ENCODE results near the gene RAMP1.

RAMP1 gene

GRCh38 chr2:237882510-237883481, 23.4 kb downstream of the RAMP1 start:
- H3K4me3 ChIP-seq (ENCODE audit: low read depth, low read length), result no peak overlapping the region
- no peak for DNase-seq (ENCODE audit: low read depth)
- no peak for TF ChIP-seq CTCF (IDR thresholded peaks at IDR 0.05; ENCODE audit: insufficient read depth, low read depth, low read length, missing control alignments)

GRCh38 chr2:237883951-237884446, 24.6 kb downstream of the RAMP1 start:
- no peak overlapping the region for H3K4me3 ChIP-seq (ENCODE audit: low read depth, low read length)
- TF ChIP-seq CTCF (IDR thresholded peaks at IDR 0.05; ENCODE audit: insufficient read depth, low read depth, low read length, missing control alignments), result no peak
- no peak for DNase-seq (ENCODE audit: low read depth)

GRCh38 chr2:237884681-237885080, 25.3 kb downstream of the RAMP1 start:
- no peak overlapping the region for H3K4me3 ChIP-seq (ENCODE audit: low read depth, low read length)
- no peak for DNase-seq (ENCODE audit: low read depth)
- no peak for TF ChIP-seq CTCF (IDR thresholded peaks at IDR 0.05; ENCODE audit: insufficient read depth, low read depth, low read length, missing control alignments)

- no peak for DNase-seq (ENCODE audit: low read depth)
- no peak for TF ChIP-seq CTCF (IDR thresholded peaks at IDR 0.05; ENCODE audit: insufficient read depth, low read depth, low read length, missing control alignments)
- no peak overlapping the region for H3K4me3 ChIP-seq (ENCODE audit: low read depth, low read length)
Measured at GRCh38 chr2:237885111-237885930, 25.9 kb downstream of the RAMP1 start.

- no peak overlapping the region for H3K4me3 ChIP-seq (ENCODE audit: low read depth, low read length)
- DNase-seq (ENCODE audit: low read depth), result no peak
- no peak for TF ChIP-seq CTCF (IDR thresholded peaks at IDR 0.05; ENCODE audit: insufficient read depth, low read depth, low read length, missing control alignments)
Measured at GRCh38 chr2:237885931-237886684, 26.7 kb downstream of the RAMP1 start.

Data from GM12865 (cell line).